ENCODE measurements around the gene ZNF729.

GRCh38 chr19:22257916-22258315, 28.3 kb upstream of the ZNF729 start:
- TF ChIP-seq CTCF (IDR thresholded peaks at IDR 0.05; ENCODE audit: insufficient read depth, low read length) (no peak), POLR2AphosphoS5 (IDR thresholded peaks at IDR 0.05; ENCODE audit: low read depth) (no peak), GABPA (IDR thresholded peaks at IDR 0.05; ENCODE audit: low read depth) (no peak), REST (IDR thresholded peaks at IDR 0.05; ENCODE audit: insufficient replicate concordance, low read depth) (no peak), SPI1 (IDR thresholded peaks at IDR 0.05; ENCODE audit: borderline replicate concordance, low read depth) (no peak)

All from HL-60 (cell line).